ENCODE measurements around the gene SH2D6.

The SH2D6 gene

DNA sequence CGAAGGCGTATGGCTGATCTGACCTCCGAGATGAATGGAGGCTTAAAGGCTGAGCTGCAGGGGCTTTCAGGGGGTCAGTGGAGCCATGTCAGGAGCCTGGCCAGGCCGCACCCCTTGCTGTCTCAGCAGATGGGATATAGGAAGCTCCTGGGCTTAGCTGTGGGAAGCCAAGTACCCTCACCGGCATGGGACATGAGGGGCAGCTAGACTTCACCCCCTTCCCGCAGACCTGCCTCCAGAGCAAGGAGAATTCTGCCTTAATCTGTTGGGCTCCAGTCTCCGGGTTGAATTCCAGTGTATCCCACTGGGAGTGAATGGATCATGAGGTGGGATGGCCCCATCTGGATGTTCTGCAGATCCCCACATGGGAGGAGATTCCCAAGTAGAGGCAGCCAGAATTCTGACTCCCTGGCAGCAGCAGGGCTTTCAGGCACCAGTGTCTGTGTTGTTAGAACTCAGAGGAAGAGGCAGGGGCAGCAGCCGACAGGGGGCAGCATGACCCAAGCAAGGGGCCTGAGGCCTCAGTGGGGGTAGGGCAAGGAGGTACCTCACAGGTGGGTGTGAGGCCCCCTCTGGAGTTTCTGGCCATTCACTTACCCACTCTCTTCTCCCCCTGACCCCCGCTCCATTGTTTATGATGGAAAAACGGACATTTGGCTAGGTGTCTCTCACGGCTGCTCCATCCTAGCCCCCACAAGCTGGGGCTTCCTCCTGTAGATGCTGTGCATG is 27.4 kb upstream of the SH2D6 start:
- peak; percentile 20 for ATAC-seq (ENCODE audit: low read depth)
- H3K36me3 Mint-ChIP-seq, result peaks cover 20% of the 10 kb centered on the region
- peaks cover 16% of the 10 kb centered on the region for H3K4me1 Mint-ChIP-seq

DNA sequence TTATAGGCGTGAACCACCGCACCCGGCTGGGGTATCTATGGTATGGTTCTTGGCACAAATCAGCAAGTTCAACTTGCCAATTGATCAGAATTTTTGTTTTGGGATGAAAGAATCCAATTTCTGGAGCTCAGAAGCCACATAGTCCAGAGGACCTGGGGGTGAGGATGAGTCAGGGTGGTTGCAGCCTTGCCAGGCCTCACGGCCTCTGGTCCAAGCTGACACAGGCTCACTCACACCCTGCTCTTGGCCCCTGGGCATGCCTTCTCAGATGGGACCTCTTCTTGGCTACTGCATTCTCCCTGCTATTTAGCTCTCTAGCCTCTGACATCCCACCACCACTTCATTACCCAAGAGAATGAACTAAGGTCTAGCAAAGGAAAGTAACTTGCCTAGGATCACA is 24.7 kb upstream of the SH2D6 start:
- DNase-seq (ENCODE audit: low spot score in 2 of 2), result no peak
- Mint-ChIP-seq H3K36me3 (peaks cover 27% of the 10 kb centered on the region), H3K4me3 (no peak overlapping the region), H3K27me3 (no peaks in the 10 kb centered on the region), H3K9me3 (no peaks in the 10 kb centered on the region), H3K27ac (peak overlapping the region; percentile 95), H3K4me1 (peaks cover 16% of the 10 kb centered on the region)
- no peak for ATAC-seq (ENCODE audit: low read depth)

More for the DNA sequence above, 27.4 kb upstream of the SH2D6 start:
- H3K9me3 Mint-ChIP-seq, result no peaks in the 10 kb centered on the region
- no peak overlapping the region for H3K4me3 Mint-ChIP-seq
- DNase-seq (ENCODE audit: low spot score in 2 of 2), result peak; percentile 71 to 74
- peak overlapping the region; percentile 95 for H3K27ac Mint-ChIP-seq
- no peaks in the 10 kb centered on the region for H3K27me3 Mint-ChIP-seq

DNA sequence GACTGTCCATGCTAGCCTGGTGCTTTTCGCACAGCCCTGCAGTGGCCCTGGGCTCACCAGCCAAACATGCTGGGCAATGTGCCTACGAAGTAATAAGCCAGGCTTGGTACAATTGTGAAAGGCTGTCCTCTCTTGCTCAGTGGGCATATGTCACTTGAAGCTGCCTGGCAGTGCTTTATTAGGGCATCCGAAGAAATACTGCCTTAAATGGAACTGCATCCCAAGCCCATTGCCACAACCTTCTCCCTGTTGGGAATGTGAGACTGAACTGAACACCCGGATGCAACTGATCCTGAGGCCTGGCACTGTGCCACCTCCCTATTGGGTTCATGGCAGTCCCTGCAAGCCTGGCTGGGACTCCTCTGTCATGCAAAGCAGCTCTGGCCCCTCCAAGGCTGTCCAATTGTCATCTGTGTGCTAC is 24.2 kb upstream of the SH2D6 start:
- Mint-ChIP-seq H3K4me3 (no peak overlapping the region), H3K4me1 (peaks cover 16% of the 10 kb centered on the region), H3K27me3 (no peaks in the 10 kb centered on the region), H3K27ac (peak overlapping the region; percentile 95), H3K36me3 (peaks cover 29% of the 10 kb centered on the region), H3K9me3 (no peaks in the 10 kb centered on the region)
- no peak for DNase-seq (ENCODE audit: low spot score in 2 of 2)
- ATAC-seq (ENCODE audit: low read depth), result no peak

DNA sequence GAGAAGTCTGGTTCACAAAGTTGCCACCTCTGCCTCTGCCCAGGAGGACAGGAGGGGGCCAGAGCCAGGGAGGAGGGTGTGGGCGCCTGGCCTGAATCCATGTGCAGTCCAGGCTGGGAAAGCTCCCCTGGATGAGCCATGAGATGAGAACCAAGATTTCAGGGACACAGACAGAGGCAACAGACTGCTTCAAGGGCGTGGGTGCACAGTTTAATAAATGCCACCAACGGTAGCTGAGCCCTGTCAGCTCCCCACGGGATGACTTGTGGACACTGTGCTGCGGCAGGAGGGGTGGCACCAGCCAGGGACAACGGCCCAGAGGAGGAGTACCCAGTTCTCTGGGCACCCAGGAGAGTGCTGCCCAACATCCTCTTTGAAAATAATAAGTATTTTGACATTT is 23.5 kb upstream of the SH2D6 start:
- DNase-seq (ENCODE audit: low spot score in 2 of 2), result no peak

DNA sequence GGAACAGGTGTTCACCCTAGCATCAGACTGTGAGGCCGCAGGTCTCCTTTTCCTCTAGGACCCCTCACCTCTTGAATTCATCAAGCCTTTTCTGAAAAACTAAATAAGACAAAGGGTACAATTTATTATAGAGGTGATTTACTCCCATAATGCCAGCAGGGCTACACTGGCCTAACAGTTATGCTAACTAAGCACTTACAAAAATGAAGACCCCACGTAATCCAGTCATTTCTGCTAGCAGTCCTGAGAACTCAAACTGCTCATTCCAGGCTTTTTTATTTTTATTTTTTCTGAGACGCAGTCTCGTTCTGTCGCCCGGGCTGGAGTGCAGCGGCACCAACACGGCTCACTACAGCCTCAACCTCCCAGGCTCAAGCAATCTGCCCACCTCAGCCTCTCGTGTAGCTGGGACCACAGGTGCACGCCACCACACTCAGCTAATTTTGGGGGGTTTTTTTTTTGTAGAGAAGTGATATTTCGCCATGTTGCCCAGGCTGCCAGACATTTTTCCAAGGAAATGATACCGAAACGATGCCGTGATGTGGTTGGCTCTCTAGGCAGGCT is 22.5 kb upstream of the SH2D6 start:
- Mint-ChIP-seq H3K36me3 (peaks cover 39% of the 10 kb centered on the region), H3K9me3 (no peaks in the 10 kb centered on the region), H3K4me3 (no peak overlapping the region), H3K27ac (peak overlapping the region; percentile 48), H3K27me3 (no peaks in the 10 kb centered on the region), H3K4me1 (peaks cover 16% of the 10 kb centered on the region)
- DNase-seq (ENCODE audit: low spot score in 2 of 2), result no peak
- no peak for ATAC-seq (ENCODE audit: low read depth)

More for the DNA sequence above, 23.5 kb upstream of the SH2D6 start:
- no peak for ATAC-seq (ENCODE audit: low read depth)
- peaks cover 16% of the 10 kb centered on the region for H3K4me1 Mint-ChIP-seq
- H3K9me3 Mint-ChIP-seq, result no peaks in the 10 kb centered on the region
- H3K27me3 Mint-ChIP-seq, result no peaks in the 10 kb centered on the region
- H3K4me3 Mint-ChIP-seq, result no peak overlapping the region
- peak overlapping the region; percentile 95 for H3K27ac Mint-ChIP-seq
- peaks cover 32% of the 10 kb centered on the region for H3K36me3 Mint-ChIP-seq

DNA sequence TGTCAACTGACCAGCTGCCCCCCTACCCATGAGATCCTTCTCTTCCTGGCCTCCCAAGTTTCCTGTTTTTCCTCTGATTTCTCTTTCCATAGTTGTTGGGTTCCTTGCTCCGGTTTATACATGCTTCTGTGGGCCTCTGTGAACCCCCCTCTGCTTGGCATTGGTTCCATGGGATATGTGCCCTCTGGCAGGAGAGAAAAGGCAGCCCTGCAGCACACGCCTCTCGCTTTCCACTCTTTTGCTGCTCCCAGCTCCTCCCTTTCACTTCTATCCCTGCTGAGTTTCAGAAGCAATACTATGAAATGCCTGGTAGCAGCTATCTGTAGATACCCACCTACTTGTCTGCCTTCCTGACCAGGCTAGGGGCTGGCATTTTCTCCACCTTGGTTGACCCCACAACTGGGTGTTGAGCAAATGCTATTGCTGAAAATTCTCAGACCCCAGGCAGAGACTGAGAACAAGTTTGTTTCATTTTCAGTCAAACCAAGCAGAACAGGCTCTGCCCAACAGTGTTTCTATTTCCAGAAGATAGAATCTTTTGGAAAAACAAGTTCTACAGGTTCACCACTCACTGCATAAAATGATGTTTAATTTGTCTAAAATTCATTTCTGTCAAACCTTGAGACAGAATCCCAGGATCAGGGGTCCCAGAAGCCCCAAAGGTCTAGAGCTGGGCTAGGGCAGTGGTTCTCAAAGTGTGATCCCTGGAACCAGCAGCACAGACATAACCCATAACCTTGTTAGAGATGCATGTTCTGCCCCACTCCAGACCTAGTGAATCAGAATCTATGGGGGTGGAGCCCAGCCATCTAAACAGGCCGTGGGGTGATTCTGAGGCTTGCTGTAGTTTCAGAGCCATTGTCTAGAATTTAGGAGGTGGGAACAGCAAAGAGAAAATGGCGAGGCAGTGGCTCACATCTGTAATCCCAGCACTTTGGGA is 21.7 kb upstream of the SH2D6 start:
- Mint-ChIP-seq H3K4me3 (no peak overlapping the region), H3K27ac (peak overlapping the region; percentile 48), H3K27me3 (no peaks in the 10 kb centered on the region), H3K36me3 (peaks cover 40% of the 10 kb centered on the region), H3K4me1 (peaks cover 12% of the 10 kb centered on the region), H3K9me3 (no peaks in the 10 kb centered on the region)
- ATAC-seq (ENCODE audit: low read depth) (no peak), DNase-seq (ENCODE audit: low spot score in 2 of 2) (no peak)

DNA sequence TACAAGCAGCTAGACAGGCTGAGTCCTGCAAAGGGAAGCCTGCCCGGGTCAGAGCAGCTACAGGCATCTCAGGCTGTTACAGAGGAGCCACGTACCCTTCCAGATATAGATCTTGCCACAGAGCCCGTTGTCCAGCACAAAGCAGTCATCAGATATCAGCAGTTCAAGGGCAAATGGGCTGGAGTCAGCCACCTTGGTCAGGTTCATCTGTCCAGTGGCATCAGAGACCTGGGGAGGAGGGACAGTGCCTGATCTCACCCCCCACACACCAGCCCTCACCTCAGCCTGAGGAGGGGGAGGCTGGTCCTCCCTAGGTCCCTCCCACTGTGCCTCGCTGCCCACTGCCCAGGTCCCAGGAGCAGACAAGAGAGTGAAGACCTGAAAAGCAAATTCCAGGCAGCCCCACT is 20.6 kb upstream of the SH2D6 start:
- Mint-ChIP-seq H3K4me1 (peaks cover 11% of the 10 kb centered on the region), H3K9me3 (no peaks in the 10 kb centered on the region), H3K27me3 (no peaks in the 10 kb centered on the region), H3K36me3 (peaks cover 45% of the 10 kb centered on the region), H3K27ac (peak overlapping the region; percentile 48), H3K4me3 (no peak overlapping the region)
- DNase-seq (ENCODE audit: low spot score in 2 of 2), result no peak
- ATAC-seq (ENCODE audit: low read depth), result no peak

DNA sequence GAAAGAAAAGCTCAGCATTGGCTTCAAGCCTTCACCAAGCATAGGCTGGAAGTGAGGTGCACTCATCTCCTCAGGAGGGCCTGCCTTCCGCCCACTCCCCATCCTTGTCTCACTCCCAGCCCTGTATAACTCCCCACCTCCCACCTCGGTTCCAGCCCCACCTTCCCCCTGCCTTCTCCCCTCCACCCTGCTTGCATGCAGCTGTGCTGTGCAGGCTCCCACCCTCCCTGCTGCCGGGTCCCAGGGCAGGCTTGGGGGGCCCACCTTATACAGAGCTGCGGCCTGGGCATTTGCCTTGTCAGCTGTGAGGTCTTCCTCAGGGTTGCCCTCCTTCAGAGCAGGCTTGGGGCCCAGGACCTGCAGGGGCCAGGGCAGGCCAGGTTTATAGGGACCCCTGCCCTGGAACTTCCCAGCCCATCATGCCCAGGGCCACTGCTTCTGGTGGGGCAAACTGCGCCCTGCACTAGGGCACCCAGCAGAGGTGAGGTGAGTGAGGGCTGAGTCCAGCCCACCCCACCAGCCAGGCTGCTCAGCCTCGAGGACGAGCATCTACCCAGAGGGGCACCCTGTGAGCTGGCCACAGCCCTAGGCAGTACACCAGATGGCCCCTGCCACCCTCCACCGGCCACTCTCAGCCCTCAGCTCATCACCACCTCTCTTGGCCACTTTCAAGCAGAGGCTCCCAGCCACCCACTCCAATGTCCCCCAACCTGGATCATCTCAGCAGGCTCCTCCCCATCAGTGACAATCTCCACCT is 19.9 kb upstream of the SH2D6 start:
- Mint-ChIP-seq H3K9me3 (no peaks in the 10 kb centered on the region), H3K4me1 (peaks cover 11% of the 10 kb centered on the region), H3K27ac (peak overlapping the region; percentile 75), H3K4me3 (no peak overlapping the region), H3K27me3 (no peaks in the 10 kb centered on the region), H3K36me3 (peaks cover 45% of the 10 kb centered on the region)
- no peak for ATAC-seq (ENCODE audit: low read depth)
- no peak for DNase-seq (ENCODE audit: low spot score in 2 of 2)

DNA sequence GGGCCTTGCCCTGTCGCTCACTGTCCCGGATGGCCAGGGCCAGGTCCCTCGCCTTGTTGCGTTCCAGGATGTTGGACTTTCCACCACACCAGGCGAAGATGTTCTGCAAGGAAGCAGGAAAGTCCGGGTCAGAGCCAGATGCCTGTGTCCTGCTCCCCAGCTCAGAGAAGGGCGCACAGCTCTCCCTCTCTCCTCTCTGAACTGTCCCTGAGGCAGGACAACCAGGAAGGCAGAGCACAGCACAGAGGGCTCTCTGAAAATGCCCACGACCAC is 19.4 kb upstream of the SH2D6 start:
- H3K4me3 Mint-ChIP-seq, result no peak overlapping the region
- peaks cover 44% of the 10 kb centered on the region for H3K36me3 Mint-ChIP-seq
- DNase-seq (ENCODE audit: low spot score in 2 of 2), result no peak
- no peak for ATAC-seq (ENCODE audit: low read depth)
- H3K4me1 Mint-ChIP-seq, result peaks cover 8% of the 10 kb centered on the region
- peaks cover 1% of the 10 kb centered on the region for H3K9me3 Mint-ChIP-seq
- H3K27me3 Mint-ChIP-seq, result no peaks in the 10 kb centered on the region
- peak overlapping the region; percentile 75 for H3K27ac Mint-ChIP-seq

DNA sequence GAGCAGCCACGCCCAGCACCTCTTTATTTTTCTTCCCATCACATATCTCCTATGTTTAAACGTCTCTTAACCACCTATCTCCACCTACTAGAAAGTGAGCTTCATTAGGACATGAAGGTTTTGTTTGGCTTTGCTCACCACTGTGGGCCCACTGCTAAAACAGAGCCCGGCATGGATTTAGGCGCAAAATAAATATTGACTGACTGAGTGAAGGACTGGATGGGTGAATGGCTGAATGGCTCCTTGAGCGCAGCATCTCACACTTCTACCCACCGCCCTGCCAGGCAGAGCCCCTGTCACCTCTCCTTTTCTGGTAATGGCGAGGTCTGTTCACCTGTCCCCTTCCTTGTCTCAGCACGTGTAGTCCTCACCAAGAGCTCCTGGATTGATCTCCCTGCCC is 18.5 kb upstream of the SH2D6 start:
- no peak overlapping the region for H3K4me3 Mint-ChIP-seq
- H3K27ac Mint-ChIP-seq, result peak overlapping the region; percentile 64
- H3K9me3 Mint-ChIP-seq, result peaks cover 1% of the 10 kb centered on the region
- H3K27me3 Mint-ChIP-seq, result no peaks in the 10 kb centered on the region
- peaks cover 38% of the 10 kb centered on the region for H3K36me3 Mint-ChIP-seq
- DNase-seq (ENCODE audit: low spot score in 2 of 2), result no peak
- peaks cover 6% of the 10 kb centered on the region for H3K4me1 Mint-ChIP-seq
- no peak for ATAC-seq (ENCODE audit: low read depth)

DNA sequence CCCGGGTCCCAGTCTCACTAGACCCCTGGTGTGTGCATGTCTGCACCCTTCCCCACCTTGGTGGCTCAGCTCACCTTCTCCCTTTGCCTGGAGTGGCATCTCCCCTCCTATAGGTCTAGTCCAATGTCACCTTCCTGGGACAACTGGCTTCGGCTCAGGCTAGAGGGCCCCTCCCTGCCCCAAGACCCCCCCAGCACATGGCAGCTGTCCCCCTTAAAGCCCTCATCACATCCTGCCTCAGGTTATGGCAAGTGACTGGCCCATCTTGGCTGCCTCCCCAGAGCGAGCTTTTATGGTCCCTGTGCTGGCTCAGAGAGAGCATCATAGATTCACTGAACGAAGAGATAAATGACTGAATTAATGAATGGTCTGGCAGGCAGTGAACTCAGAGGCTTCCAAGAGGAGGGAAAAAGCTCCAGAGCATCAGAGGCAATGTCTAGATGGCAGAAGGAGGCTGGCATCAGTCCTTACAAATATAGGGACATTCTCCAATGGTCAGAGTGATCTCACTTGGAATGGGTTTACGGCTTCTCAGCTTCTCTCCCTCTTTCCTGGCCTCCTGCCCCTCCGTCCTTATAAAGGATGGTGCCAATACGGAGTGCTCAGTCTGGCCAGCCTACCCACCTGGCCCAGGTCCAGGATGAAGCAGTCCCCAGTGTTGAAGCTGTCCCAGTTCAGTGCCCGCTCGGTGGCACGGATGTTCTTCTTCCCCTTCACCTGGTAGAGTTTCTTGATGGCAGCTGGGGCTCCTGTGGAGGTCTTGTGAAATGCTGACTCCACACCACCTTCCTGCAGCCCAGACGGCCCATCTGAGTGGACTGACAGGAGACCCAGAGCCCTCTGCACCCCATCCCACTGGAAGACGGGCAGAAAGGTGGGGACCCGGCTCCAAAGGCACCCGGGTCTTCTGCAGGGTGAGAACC is 17.7 kb upstream of the SH2D6 start:
- Mint-ChIP-seq H3K4me3 (no peak overlapping the region), H3K4me1 (peaks cover 12% of the 10 kb centered on the region), H3K9me3 (peaks cover 1% of the 10 kb centered on the region), H3K36me3 (peaks cover 38% of the 10 kb centered on the region), H3K27ac (peak overlapping the region; percentile 64), H3K27me3 (no peaks in the 10 kb centered on the region)
- ATAC-seq (ENCODE audit: low read depth), result no peak
- DNase-seq (ENCODE audit: low spot score in 2 of 2), result no peak

DNA sequence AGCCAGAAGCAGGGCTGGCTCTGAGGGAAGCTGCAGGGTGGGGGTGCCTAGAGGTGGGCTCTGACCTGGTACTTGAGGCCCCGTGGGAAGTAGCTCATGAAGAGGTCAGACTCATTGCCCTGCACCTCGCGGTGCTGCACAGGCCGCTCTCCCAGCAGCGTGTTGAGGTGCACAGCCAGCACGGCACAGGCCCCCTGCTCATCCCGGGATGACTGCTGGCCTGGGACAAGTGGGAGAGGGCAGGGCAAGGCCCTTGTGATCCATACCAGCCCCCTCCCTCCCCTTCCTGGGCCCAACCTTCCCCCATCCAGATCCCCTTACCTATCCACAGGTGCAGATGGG is 17.1 kb upstream of the SH2D6 start:
- no peak for DNase-seq (ENCODE audit: low spot score in 2 of 2)
- peaks cover 36% of the 10 kb centered on the region for H3K36me3 Mint-ChIP-seq
- peaks cover 12% of the 10 kb centered on the region for H3K4me1 Mint-ChIP-seq
- H3K27ac Mint-ChIP-seq, result no peak overlapping the region
- ATAC-seq (ENCODE audit: low read depth), result no peak
- H3K4me3 Mint-ChIP-seq, result no peak overlapping the region
- no peaks in the 10 kb centered on the region for H3K27me3 Mint-ChIP-seq
- H3K9me3 Mint-ChIP-seq, result peaks cover 1% of the 10 kb centered on the region

DNA sequence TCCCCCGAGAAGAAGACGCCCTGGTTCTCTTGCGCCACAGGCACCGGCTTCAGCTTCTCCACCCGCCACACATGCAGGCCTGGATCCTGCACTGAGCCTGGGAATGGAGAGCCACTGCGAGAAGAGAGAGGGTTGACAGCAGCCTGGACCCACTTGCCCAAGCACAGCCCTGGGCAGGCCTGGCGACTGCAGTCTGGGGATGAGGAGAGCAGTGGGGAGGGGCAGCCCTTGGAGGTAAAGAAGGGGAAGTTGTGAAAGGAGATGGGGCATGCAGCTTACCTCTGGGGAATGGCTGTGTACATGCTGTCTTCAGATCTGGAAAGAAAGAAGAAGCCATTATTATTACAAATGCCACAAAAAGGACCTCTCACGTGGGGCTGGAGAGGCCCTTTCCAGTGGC is 16.7 kb upstream of the SH2D6 start:
- Mint-ChIP-seq H3K4me1 (peaks cover 12% of the 10 kb centered on the region), H3K36me3 (peaks cover 33% of the 10 kb centered on the region), H3K9me3 (peaks cover 1% of the 10 kb centered on the region), H3K4me3 (peak overlapping the region; percentile 44), H3K27ac (peak overlapping the region; percentile 85), H3K27me3 (no peaks in the 10 kb centered on the region)
- ATAC-seq (ENCODE audit: low read depth), result peak; percentile 67
- no peak for DNase-seq (ENCODE audit: low spot score in 2 of 2)

Measured in memory B cell (primary cell).